CD4-positive, alpha-beta T cell (primary cell): ENCODE data around the gene MYH11. TPM values are rescaled to one million over a fixed set of nuclear protein-coding genes. Genes with fewer than 3 reads are reported as not detected.

Source experiments
- ATAC-seq: fragments of 200-7000 bp; cut with Tn5 transposase; one replicate; pipeline ENCODE4 v1.10.0; 2022; ENCODE audit warnings: mild to moderate bottlenecking; ENCODE audit not compliant: poor library complexity
- CTCF ChIA-PET: fragments of 350-600 bp; sonication (Branson Sonifier 250); formaldehyde crosslinking; loops from one replicate; lab custom pipeline; 2021; ENCODE audit warnings: antibody characterized with exemption, inconsistent platforms; lab: Charles Lee
- POLR2A ChIA-PET: fragments of 350-600 bp; sonication (Branson Sonifier 250); formaldehyde crosslinking; loops from one replicate; lab custom pipeline; 2021; ENCODE audit warnings: antibody characterized with exemption, inconsistent platforms; lab: Charles Lee
- DNase-seq, 14 experiments: peaks; one replicate each; pipeline ENCODE4 v3.0.0-alpha.2; 2013 to 2020; ENCODE audit warnings: mixed read lengths in 2 of 14
- H3K27ac ChIP-seq, 2 donors: one replicate each; pipeline versions ENCODE4 v1.5.1 to v1.7.0; 2013; ENCODE audit warnings: low read length in 2 of 2, low read depth in 1 of 2, mild to moderate bottlenecking in 1 of 2
- H3K27me3 ChIP-seq, 2 experiments: 1 replicate in 1 of 2; 2 replicates in 1 of 2; pipeline versions ENCODE4 v1.6.1 to v1.7.0; 2013; ENCODE audit warnings: low read length in 2 of 2, control low read depth in 1 of 2, mild to moderate bottlenecking in 1 of 2, moderate library complexity in 1 of 2; ENCODE audit not compliant: insufficient read depth in 2 of 2, control insufficient read depth in 1 of 2
- H3K36me3 ChIP-seq: one replicate; pipeline ENCODE4 v1.6.1; 2013; ENCODE audit warnings: low read length, control low read depth; ENCODE audit not compliant: insufficient read depth
- H3K4me1 ChIP-seq: one replicate; pipeline ENCODE4 v1.6.1; 2013; ENCODE audit warnings: low read length, control low read depth; ENCODE audit not compliant: insufficient read depth
- H3K4me3 ChIP-seq: one replicate; pipeline ENCODE4 v1.5.1; 2013; ENCODE audit warnings: mild to moderate bottlenecking, low read length, moderate library complexity
- H3K9me3 ChIP-seq, 2 experiments: 1 replicate in 1 of 2; 2 replicates in 1 of 2; pipeline versions ENCODE4 v1.6.1 to v1.7.0; 2013; ENCODE audit warnings: low read length in 2 of 2, mild to moderate bottlenecking in 2 of 2, control low read depth in 1 of 2, moderate library complexity in 1 of 2; ENCODE audit not compliant: control insufficient read depth in 1 of 2, insufficient read depth in 1 of 2
- H3K27ac Mint-ChIP-seq: one replicate; pipeline ENCODE4 v1.8.0; 2020; ENCODE audit warnings: mixed read lengths
- H3K27me3 Mint-ChIP-seq: one replicate; pipeline ENCODE4 v1.8.0; 2021; ENCODE audit warnings: mixed read lengths
- H3K36me3 Mint-ChIP-seq: one replicate; pipeline ENCODE4 v1.8.0; 2021; ENCODE audit warnings: low read depth, mixed read lengths
- H3K4me1 Mint-ChIP-seq: one replicate; pipeline ENCODE4 v1.8.0; 2021; ENCODE audit warnings: low read depth, mixed read lengths
- H3K4me3 Mint-ChIP-seq: one replicate; pipeline ENCODE4 v1.8.0; 2020; ENCODE audit warnings: mild to moderate bottlenecking, mixed read lengths
- H3K9me3 Mint-ChIP-seq: one replicate; pipeline ENCODE4 v1.8.0; 2020; ENCODE audit warnings: mixed read lengths
- intact Hi-C, 2 experiments: fragments of 100-400 bp; cut with DNase I in 1 of 2; cut with micrococcal nuclease in 1 of 2; formaldehyde crosslinking; loops; one replicate each; pipeline versions ENCODE4 v1.15.1 to v1.9.0; 2023 to 2025; cut with DNase I, micrococcal nuclease
- total RNA-seq, 174 experiments: library from RNA in 2 of 174; stranded (reverse) in 2 of 174; gene quantifications; one replicate each; pipeline ENCODE4 v1.2.3 and lab custom pipeline; 2021 to 2026
- TF ChIP-seq, protein P1 (sequence below): fragments of 200-600 bp; IDR thresholded peaks from one replicate; pipeline ENCODE4 v1.8.0; 2022; ENCODE audit warnings: antibody characterized with exemption, mild to moderate bottlenecking

MYH11 gene
- total RNA-seq, 2 experiments from 2014 or later: not detected

DNA sequence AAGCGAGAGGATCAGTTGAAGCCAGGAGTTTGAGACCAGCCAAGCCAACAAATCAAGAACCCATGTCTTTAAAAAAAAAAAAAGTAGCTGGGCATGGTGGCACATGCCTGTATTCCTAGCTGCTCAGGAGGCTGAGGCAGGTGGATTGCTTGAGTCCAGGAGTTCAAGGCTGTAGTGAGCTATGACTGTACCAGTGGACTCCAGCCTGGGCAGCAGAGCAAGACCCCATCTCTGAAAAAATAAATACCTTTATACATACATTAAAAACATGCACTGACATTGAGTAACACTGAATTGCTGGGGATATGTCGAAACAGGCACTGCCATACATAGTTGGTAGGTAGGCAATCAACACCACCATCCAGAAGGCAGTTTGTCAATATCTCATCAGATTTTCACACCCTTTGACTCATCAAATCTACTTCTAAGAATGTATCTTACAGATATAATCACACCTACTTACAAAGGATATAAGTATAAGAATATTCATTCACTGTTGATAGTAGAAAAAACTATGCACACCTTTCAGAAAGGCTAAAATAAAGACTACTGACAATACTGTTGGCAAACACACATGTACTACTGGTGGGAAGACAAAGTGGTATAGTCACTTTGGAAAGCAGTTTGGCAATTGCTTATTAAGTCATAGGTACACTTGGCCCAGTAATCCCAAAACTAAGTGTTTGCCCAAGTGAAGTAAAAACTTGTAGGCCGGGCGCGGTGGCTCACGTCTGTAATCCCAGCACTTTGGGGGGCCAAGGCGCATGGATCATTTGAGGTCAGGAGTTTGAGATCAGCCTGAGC lies 37.9 kb upstream of the MYH11 start:
- no peaks in the 10 kb centered on the region for H3K4me1 ChIP-seq
- no peaks in the 10 kb centered on the region for H3K36me3 ChIP-seq
- intact Hi-C loops: no loop called here
- ATAC-seq: no peak
- no peaks in the 10 kb centered on the region for H3K27me3 Mint-ChIP-seq
- H3K9me3 Mint-ChIP-seq: no peaks in the 10 kb centered on the region
- H3K36me3 Mint-ChIP-seq: no peaks in the 10 kb centered on the region
- POLR2A ChIA-PET: no interaction called here
- no peaks in the 10 kb centered on the region for H3K27me3 ChIP-seq
- no peak overlapping the region for H3K4me3 Mint-ChIP-seq
- no peak overlapping the region for H3K27ac Mint-ChIP-seq
- CTCF ChIA-PET: no interaction called here
- H3K4me3 ChIP-seq: no peak overlapping the region
- no peaks in the 10 kb centered on the region for H3K4me1 Mint-ChIP-seq
- DNase-seq: no peak
- no peaks in the 10 kb centered on the region for H3K9me3 ChIP-seq
- no peak overlapping the region for H3K27ac ChIP-seq
- TF ChIP-seq, protein P1, sequence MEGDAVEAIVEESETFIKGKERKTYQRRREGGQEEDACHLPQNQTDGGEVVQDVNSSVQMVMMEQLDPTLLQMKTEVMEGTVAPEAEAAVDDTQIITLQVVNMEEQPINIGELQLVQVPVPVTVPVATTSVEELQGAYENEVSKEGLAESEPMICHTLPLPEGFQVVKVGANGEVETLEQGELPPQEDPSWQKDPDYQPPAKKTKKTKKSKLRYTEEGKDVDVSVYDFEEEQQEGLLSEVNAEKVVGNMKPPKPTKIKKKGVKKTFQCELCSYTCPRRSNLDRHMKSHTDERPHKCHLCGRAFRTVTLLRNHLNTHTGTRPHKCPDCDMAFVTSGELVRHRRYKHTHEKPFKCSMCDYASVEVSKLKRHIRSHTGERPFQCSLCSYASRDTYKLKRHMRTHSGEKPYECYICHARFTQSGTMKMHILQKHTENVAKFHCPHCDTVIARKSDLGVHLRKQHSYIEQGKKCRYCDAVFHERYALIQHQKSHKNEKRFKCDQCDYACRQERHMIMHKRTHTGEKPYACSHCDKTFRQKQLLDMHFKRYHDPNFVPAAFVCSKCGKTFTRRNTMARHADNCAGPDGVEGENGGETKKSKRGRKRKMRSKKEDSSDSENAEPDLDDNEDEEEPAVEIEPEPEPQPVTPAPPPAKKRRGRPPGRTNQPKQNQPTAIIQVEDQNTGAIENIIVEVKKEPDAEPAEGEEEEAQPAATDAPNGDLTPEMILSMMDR: no peak

DNA sequence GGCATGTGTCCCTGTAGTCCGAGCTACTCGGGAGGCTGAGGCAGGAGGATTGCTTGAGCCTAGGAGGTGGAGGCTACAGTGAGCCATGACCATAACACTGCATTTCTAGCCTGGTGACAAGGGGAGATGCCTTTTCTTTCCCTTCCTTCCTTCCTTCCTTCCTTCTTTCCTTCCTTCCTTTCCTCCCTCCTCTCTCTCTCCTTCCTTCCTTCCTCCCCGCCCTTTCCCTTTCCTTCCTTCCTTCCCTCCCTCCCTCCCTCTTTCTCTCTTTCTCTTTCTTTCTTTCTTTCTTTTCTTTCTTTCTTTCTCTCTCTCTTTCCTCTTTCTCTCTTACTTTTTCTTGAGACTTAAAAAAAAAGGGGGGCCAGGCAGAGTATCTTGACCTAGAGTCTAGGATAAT lies 34.7 kb upstream of the MYH11 start:
- H3K4me1 Mint-ChIP-seq: peaks cover 19% of the 10 kb centered on the region
- Histone ChIP-seq H3K4me3 (no peak overlapping the region), H3K27me3 (no peaks in the 10 kb centered on the region), H3K27ac (no peak overlapping the region), H3K9me3 (no peaks in the 10 kb centered on the region), H3K36me3 (no peaks in the 10 kb centered on the region), H3K4me1 (peaks cover 22% of the 10 kb centered on the region)
- no peaks in the 10 kb centered on the region for H3K27me3 Mint-ChIP-seq
- TF ChIP-seq, protein P1: no peak
- no peak for DNase-seq
- ATAC-seq: no peak
- no peak overlapping the region for H3K4me3 Mint-ChIP-seq
- peaks cover 6% of the 10 kb centered on the region for H3K36me3 Mint-ChIP-seq
- no peak overlapping the region for H3K27ac Mint-ChIP-seq
- POLR2A ChIA-PET: no interaction called here
- intact Hi-C loops: no loop called here
- no peaks in the 10 kb centered on the region for H3K9me3 Mint-ChIP-seq
- CTCF ChIA-PET: no interaction called here

DNA sequence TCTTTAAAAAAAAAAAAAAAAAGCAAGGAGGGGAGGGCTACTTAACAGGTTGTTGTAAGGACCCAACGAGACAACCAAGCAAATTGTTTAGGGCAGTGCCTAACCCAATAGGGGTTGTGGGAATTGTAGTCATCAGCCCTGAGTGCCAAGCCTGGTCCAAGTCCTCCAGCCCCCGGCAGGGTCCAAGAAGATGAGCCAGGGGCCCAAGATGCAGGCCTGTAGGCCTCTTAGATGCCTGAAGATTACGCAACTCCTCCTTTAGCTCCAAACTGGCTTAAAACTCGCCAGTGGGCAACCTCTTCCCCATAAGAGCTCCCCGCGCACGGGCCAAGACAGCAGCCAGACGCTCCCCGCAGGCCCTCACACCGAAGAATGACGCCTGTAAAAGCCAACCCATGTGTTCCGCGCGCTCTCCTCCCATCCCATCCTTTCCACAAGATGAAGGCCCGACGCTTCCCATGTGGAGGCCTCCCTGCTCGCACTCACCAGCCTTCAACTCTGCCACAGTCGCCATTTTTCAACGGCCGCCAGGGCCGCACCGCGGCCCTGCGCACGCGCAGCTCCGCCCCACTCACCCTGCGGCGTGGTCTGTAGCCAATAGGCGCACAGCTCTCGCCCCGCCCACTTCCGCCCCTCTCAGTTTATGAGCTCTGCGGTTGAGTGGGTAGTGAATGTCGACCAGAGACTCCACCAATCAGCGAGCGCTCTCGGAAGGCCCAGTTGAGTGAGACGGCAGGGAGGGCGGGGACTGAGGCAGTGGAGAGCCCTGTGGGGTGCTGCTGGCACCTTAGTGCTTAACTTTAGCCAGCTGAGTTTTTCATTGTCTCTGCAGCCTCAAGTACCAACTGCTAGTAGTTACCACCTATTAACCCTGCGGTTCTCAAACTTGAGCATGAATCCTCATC lies 31.5 kb upstream of the MYH11 start, which contains the start of gene CEP20:
Gene CEP20, minus strand, starts transcription at position 532 of the 905 bp plus-strand sequence. Its CDS starts 18 bp downstream, at position 514.
- ATAC-seq (peak; percentile 97), DNase-seq (peak; percentile 99 to 100 (median 100))
- ChIA-PET POLR2A (interaction anchor here (0.5 to 2.0 kb wide), 14 partner anchors 8 to 245 kb away, joined by 3 to 20 read pairs (median 4); partner anchors contain the start of gene MARF1), CTCF (interaction anchor here (0.9 to 1.3 kb wide), 3 partner anchors 13 to 138 kb away, joined by 3 to 7 read pairs (median 4); partner anchors contain the start of gene ABCC1)
- no peaks in the 10 kb centered on the region for H3K9me3 Mint-ChIP-seq
- TF ChIP-seq, protein P1: no peak
- peaks cover 15% of the 10 kb centered on the region for H3K36me3 Mint-ChIP-seq
- H3K4me1 Mint-ChIP-seq: peaks cover 30% of the 10 kb centered on the region
- no peaks in the 10 kb centered on the region for H3K9me3 ChIP-seq
- peak within 1 kb of the TSS; percentile 99 for H3K4me3 Mint-ChIP-seq
- no peaks in the 10 kb centered on the region for H3K27me3 ChIP-seq
- peak within 1 kb of the TSS; percentile 74 to 77 for H3K27ac ChIP-seq
- peaks cover 24% of the 10 kb centered on the region for H3K4me1 ChIP-seq
- no peaks in the 10 kb centered on the region for H3K27me3 Mint-ChIP-seq
- peak within 1 kb of the TSS; percentile 91 for H3K27ac Mint-ChIP-seq
- peak within 1 kb of the TSS; percentile 88 for H3K4me3 ChIP-seq
- intact Hi-C loops: loop anchor here (1.0 to 10.0 kb wide), 8 partner anchors 61 to 244 kb away; partner anchors contain the start of genes ABCC1 (in 1 of the 2) and MARF1 (in 1 of the 2)
- H3K36me3 ChIP-seq: peaks cover 7% of the 10 kb centered on the region
